BLaER1 (cell line): ENCODE data around the gene BCL2L2.
"Not testable (repeated sequence)": the region's sequence is repeated elsewhere in the genome, so short reads cannot be mapped to it uniquely, and the experiment has no call there.

Experiments used
- H3K27ac ChIP-seq: shearing (Covaris generic); formaldehyde crosslinking; 2 replicates; pipeline ENCODE4 v1.8.1; 2022
- H3K27me3 ChIP-seq: shearing (Covaris generic); formaldehyde crosslinking; 2 replicates; pipeline ENCODE4 v1.8.1; 2022
- H3K36me3 ChIP-seq: shearing (Covaris generic); formaldehyde crosslinking; 2 replicates; pipeline ENCODE4 v1.8.1; 2022
- H3K4me1 ChIP-seq: shearing (Covaris generic); formaldehyde crosslinking; 2 replicates; pipeline ENCODE4 v1.8.1; 2022
- H3K4me2 ChIP-seq: shearing (Covaris generic); formaldehyde crosslinking; 2 replicates; pipeline ENCODE4 v1.8.1; 2022
- H3K4me3 ChIP-seq: shearing (Covaris generic); formaldehyde crosslinking; 2 replicates; pipeline ENCODE4 v1.8.1; 2022
- H3K9ac ChIP-seq: shearing (Covaris generic); formaldehyde crosslinking; 2 replicates; pipeline ENCODE4 v1.8.1; 2022
- H3K9me3 ChIP-seq: shearing (Covaris generic); formaldehyde crosslinking; 2 replicates; pipeline ENCODE4 v1.8.1; 2022
- H4K20me1 ChIP-seq: shearing (Covaris generic); formaldehyde crosslinking; 2 replicates; pipeline ENCODE4 v1.8.1; 2022
- Cebpa-rat ChIP-seq: shearing (Covaris generic); IDR thresholded peaks from 2 replicates; pipeline ENCODE4 v1.8.1; 2022

The BCL2L2 gene

DNA sequence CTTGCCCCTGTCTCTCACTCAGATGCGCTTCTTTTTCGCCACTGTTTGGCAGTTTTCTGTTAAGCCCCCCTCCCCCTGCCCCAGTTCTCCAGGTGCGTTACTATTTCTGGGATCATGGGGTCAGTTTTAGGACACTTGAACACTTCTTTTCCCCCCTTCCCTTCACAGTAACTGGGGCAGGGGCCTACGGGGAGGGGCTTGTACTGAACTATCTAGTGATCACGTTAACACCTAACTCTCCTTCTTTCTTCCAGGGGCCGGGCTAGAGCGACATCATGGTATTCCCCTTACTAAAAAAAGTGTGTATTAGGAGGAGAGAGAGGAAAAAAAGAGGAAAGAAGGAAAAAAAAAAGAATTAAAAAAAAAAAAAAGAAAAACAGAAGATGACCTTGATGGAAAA, 18.4 kb downstream of the BCL2L2 start:
- Histone ChIP-seq H3K4me3 (no peak overlapping the region), H4K20me1 (peaks cover 48% of the 10 kb centered on the region), H3K27ac (no peak overlapping the region), H3K4me1 (peaks cover 34% of the 10 kb centered on the region), H3K4me2 (peak overlapping the region; percentile 91), H3K9me3 (no peaks in the 10 kb centered on the region), H3K9ac (peak overlapping the region; percentile 47; the same call in 1 of the 2 replicates), H3K36me3 (peaks cover 40% of the 10 kb centered on the region), H3K27me3 (no peaks in the 10 kb centered on the region)
- TF ChIP-seq Cebpa-rat = no peak

DNA sequence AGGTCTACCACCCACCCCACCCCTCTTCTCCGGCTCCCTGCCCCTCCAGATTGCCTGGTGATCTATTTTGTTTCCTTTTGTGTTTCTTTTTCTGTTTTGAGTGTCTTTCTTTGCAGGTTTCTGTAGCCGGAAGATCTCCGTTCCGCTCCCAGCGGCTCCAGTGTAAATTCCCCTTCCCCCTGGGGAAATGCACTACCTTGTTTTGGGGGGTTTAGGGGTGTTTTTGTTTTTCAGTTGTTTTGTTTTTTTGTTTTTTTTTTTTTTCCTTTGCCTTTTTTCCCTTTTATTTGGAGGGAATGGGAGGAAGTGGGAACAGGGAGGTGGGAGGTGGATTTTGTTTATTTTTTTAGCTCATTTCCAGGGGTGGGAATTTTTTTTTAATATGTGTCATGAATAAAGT, 19.1 kb downstream of the BCL2L2 start:
- not testable (repeated sequence) for H3K27me3 ChIP-seq, H3K27ac ChIP-seq, H3K4me3 ChIP-seq, H3K9ac ChIP-seq, H3K9me3 ChIP-seq, H3K4me2 ChIP-seq
- Histone ChIP-seq H3K4me1 (peaks cover 26% of the 10 kb centered on the region), H3K36me3 (peaks cover 40% of the 10 kb centered on the region), H4K20me1 (peaks cover 48% of the 10 kb centered on the region)

DNA sequence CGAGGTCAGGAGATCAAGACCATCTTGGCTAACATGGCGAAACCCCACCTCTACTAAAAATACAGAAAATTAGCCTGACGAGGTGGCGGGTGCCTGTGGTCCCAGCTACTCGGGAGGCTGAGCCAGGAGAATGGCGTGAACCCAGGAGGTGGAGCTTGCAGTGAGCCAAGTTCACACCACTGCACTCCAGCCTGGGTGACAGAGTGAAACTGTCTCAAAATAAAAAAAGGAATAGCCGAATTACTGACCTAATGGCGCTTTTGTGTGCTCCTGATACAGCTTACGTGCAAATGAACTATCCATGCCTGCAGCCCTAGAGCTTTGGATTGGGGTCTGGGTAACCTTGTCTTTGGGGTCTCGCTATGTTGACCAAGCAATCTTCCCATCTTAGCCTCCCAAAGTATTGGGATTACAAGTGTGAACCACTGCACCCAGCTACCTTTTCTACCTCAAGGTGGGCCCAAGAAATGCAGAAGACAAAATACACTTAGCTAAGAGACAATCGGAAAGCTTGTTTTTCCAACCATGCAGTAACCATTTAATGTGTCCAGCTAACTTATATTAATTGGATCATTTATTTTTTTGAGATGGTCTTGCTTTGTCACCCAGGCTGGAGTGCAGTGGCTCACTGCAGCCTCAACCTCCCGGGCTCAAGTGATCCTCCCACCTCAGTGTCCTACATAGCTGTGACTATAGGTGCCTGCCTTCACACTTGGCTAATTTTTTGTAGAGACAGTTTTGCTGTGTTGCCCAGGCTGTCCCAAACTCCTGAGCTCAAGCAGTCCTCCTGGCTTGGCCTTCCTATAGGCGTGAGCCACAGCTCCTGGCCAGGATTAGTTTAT, 20.1 kb downstream of the BCL2L2 start:
- Histone ChIP-seq H3K27me3 (no peaks in the 10 kb centered on the region), H3K4me1 (peaks cover 26% of the 10 kb centered on the region), H3K36me3 (peaks cover 40% of the 10 kb centered on the region), H3K9ac (no peak overlapping the region), H3K9me3 (no peaks in the 10 kb centered on the region), H3K4me3 (no peak overlapping the region), H3K4me2 (no peak overlapping the region), H3K27ac (no peak overlapping the region), H4K20me1 (peaks cover 48% of the 10 kb centered on the region)
- no peak for TF ChIP-seq Cebpa-rat

DNA sequence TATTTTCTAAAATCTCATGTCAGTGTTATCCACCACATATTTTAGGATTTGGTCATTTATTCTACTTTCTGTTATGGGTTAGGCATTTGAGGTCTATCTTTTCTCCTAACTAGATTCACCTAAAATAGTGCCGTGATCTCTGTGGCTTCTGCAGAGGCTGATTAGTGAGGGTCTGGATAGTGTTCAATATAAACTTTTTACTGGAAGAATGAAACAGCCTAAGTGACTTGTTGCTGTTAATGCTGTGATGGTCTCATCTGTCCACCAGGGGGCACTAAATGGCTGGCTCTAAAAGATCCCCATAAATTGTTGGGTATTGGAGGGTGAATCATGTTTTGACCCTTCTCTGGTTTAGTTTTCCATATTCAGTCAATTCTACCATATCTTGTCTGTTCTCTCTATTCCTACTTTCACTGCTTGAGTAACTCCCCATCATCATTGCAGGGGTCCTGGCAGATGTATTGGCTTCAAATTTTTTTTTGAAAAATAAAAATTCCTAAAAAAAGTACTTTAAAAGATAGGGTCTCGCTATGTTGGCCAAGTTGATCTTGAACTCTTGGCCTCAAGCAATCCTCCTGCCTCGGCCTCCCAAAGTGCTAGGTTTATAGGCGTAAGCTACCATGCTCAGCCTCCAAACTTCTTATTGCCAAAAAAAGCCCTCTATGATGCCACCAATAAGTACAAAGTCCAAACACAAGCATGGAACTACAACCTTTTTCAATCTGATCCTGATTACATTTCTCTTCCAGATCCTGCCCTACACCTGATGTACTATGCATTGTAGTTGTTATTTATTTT, 21.5 kb downstream of the BCL2L2 start:
- Histone ChIP-seq H3K9me3 (no peaks in the 10 kb centered on the region), H3K4me3 (no peak overlapping the region), H3K27me3 (no peaks in the 10 kb centered on the region), H3K27ac (no peak overlapping the region), H3K4me2 (no peak overlapping the region), H3K36me3 (peaks cover 37% of the 10 kb centered on the region), H4K20me1 (peaks cover 36% of the 10 kb centered on the region), H3K9ac (no peak overlapping the region), H3K4me1 (peaks cover 20% of the 10 kb centered on the region)
- TF ChIP-seq Cebpa-rat = no peak

DNA sequence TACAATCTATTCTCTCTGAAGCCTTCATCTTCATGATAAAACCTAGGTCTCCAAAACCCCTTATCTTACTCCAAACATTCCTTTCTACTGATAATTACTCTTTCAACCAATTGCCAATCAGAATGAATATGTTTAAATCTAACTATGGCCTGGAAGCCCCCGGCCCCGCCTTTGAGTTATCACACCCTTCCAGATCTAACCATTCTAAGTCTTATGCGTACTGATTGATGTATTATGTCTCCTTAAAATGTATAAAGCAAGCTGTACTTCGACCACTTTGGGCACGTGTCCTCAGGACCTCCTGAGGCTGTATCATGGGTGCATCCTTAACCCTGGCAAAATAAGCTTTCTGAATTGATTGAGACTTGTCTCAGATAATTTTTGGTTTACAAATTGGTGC, 29.0 kb downstream of the BCL2L2 start:
- H4K20me1 ChIP-seq = no peaks in the 10 kb centered on the region
- H3K4me1 ChIP-seq = no peaks in the 10 kb centered on the region
- H3K4me2 ChIP-seq = no peak overlapping the region
- no peak overlapping the region for H3K9ac ChIP-seq
- H3K27me3 ChIP-seq = no peaks in the 10 kb centered on the region
- H3K4me3 ChIP-seq = no peak overlapping the region
- H3K27ac ChIP-seq = no peak overlapping the region
- H3K36me3 ChIP-seq = no peaks in the 10 kb centered on the region
- TF ChIP-seq Cebpa-rat = no peak
- peaks cover 25% of the 10 kb centered on the region for H3K9me3 ChIP-seq

DNA sequence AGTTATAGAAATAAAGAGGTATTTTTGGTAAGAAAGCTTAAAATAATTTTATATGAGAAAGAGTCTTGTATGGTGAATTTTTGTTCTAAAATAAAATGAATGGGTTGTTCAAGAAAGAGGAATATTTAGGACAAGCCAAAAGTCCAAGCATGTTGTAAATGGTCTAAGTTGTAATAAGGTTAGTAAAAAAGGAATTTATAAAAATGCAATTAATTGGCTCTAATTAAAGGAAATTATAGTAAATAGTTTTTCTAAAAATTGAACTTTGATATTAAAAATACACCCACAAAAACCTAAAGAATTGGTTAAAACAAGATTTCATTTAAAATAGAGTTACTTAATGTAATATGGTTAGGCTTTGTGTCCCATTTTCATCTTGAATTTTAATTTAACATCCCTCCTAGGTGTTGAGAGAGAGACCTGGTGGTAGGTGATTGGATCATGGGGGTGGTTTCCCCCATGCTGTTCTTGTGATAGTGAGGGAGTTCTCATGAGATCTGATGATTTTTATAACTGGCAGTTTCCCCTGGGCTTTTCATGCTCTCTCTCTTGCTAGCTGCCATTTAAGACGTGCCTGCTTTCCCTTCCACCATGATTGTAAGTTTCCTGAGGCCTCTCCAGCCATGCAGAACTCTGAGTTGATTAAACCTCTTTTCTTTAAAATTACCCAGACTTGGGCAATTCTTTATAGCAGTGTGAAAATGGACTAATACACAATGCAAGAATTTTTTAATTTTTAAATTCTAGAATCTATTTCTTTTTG, 33.1 kb downstream of the BCL2L2 start:
- H3K4me3 ChIP-seq = no peak overlapping the region
- no peak overlapping the region for H3K27ac ChIP-seq
- H3K27me3 ChIP-seq = no peaks in the 10 kb centered on the region
- H3K4me2 ChIP-seq = no peak overlapping the region
- no peak for TF ChIP-seq Cebpa-rat
- peaks cover 43% of the 10 kb centered on the region for H3K9me3 ChIP-seq
- H3K9ac ChIP-seq = no peak overlapping the region
- no peaks in the 10 kb centered on the region for H4K20me1 ChIP-seq
- H3K4me1 ChIP-seq = no peaks in the 10 kb centered on the region
- no peaks in the 10 kb centered on the region for H3K36me3 ChIP-seq

DNA sequence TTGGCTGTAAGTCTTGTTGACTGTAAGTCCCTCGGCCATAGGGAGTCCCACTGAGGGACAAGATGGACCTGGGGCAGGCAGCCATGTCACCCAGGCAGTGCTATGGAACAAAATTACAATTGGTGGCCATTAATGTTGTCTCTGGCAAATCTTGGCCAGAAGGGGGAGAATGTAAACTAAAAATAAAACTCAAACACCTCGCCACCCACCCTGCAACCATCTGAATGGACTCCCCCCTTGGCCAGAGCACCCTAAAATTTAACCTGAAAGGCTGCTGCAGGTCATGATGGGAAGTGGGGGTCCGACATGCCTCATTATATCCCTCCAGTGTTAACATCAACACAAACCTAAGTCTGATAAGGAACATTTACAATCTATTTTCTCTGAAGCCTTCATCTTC, 37.8 kb downstream of the BCL2L2 start:
- no peak overlapping the region for H3K4me2 ChIP-seq
- H3K36me3 ChIP-seq = no peaks in the 10 kb centered on the region
- H3K9me3 ChIP-seq = peaks cover 29% of the 10 kb centered on the region
- H3K4me1 ChIP-seq = no peaks in the 10 kb centered on the region
- no peak overlapping the region for H3K4me3 ChIP-seq
- no peak overlapping the region for H3K9ac ChIP-seq
- no peaks in the 10 kb centered on the region for H4K20me1 ChIP-seq
- no peak for TF ChIP-seq Cebpa-rat
- H3K27ac ChIP-seq = no peak overlapping the region
- H3K27me3 ChIP-seq = no peaks in the 10 kb centered on the region

DNA sequence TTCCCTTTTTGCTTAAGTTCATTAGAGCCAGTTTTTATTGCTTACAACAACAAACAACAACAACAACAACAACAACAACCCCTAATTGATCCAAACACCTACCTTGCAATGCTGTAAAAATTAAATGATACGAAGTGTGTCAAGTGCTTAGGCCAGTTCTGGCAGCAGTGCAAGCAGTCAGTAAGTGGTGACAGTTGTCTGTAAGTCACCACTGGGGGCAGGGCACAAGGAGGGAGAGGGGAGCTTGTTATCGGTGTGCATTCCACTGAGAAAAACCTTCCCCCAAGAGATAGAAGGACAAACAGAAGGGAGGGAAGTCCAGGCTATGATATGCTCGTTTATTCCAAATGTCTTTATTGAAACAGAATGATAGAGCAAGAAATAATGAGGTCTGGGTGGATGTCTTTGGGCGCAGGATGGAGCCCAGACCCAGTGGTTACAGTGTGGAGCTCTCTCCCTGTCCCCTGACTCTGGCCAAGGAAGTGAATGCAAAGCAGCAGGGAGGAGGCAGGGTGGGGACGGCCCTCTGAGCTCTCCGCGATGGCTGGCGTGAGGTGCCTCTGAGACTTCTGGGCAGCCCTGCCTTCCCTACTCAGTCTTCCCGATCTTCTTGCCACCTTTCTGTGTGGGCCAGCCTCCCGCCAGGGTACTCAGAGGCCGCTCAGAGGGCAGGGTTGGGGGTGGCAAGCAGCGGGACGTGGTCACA, 39.5 kb downstream of the BCL2L2 start:
- H3K4me1 ChIP-seq = no peaks in the 10 kb centered on the region
- H3K4me2 ChIP-seq = no peak overlapping the region
- H4K20me1 ChIP-seq = no peaks in the 10 kb centered on the region
- H3K9ac ChIP-seq = no peak overlapping the region
- no peaks in the 10 kb centered on the region for H3K27me3 ChIP-seq
- no peak for TF ChIP-seq Cebpa-rat
- no peaks in the 10 kb centered on the region for H3K36me3 ChIP-seq
- H3K9me3 ChIP-seq = peaks cover 12% of the 10 kb centered on the region
- H3K27ac ChIP-seq = no peak overlapping the region
- H3K4me3 ChIP-seq = no peak overlapping the region

DNA sequence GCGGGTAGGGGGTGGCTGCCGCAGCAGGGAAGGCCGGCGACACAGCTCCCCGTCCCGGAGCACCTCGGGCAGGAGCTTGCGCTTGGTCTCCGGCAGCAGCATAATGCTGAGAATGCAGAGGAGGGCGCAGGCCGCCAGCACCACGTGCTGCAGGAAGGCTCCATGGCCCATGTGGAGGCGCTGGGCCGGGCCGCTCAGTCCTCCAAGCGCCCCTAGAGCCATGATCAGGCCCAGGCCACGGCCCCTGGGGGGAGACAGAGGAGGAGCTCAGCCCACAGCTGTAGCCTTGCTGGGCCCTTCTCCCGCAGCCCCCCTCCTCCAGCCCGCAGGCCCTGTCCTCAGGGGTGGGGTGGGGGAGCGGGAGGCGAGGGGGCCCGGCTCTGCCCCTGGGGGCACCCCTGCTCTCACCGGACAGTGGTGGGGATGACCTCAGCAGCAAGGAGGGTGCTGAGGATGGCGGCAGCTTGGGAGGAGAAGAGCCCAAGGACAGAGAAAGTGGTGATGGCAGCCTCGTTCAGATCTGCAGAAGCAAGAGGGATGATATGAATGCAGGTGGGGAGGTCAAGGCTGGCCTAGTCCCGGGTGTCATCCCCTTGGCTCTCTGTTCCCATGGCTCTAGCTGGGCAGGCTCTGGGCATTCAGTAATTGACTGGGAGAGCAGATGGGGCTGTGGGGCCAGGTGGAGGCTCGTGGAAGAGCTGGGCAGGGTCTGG, 40.2 kb downstream of the BCL2L2 start:
- Histone ChIP-seq H3K4me1 (no peaks in the 10 kb centered on the region), H3K9ac (no peak overlapping the region), H3K36me3 (no peaks in the 10 kb centered on the region), H3K27me3 (no peaks in the 10 kb centered on the region), H3K4me2 (no peak overlapping the region), H3K4me3 (no peak overlapping the region), H4K20me1 (no peaks in the 10 kb centered on the region), H3K27ac (no peak overlapping the region), H3K9me3 (peaks cover 8% of the 10 kb centered on the region)
- TF ChIP-seq Cebpa-rat = no peak
